HG03060 (cell line): ENCODE results near the gene NRXN3.
"Not testable (repeated sequence)": the region's sequence is repeated elsewhere in the genome, so short reads cannot be mapped to it uniquely, and the experiment has no call there.

Experiments used
- ATAC-seq: cut with Tn5 transposase; IDR thresholded peaks from one replicate; pipeline ENCODE4 v1.9.1; 2021; ENCODE audit warnings: low read depth, moderate number of reproducible peaks; ENCODE audit not compliant: unreplicated experiment

The NRXN3 gene

DNA sequence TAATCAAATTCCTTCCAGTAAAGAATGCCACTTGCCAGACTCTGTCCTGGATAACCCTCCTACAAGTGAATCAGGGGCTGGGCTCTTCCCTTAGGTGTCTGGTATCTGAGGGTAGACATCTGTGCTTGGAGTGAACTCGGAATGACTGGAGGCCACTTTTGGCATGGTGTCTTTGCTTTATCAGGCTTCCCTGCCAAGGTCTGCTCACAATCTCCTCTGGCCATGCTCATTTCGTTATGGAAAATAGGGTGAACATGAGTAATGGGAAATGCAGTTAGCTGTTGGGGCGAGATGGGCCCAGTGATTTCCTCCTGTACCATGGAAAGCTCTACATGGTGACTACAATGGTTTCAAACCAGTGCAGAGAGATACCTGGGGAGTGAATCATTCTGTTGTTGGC lies 212.9 kb downstream of the NRXN3 start:
- no peak for ATAC-seq

DNA sequence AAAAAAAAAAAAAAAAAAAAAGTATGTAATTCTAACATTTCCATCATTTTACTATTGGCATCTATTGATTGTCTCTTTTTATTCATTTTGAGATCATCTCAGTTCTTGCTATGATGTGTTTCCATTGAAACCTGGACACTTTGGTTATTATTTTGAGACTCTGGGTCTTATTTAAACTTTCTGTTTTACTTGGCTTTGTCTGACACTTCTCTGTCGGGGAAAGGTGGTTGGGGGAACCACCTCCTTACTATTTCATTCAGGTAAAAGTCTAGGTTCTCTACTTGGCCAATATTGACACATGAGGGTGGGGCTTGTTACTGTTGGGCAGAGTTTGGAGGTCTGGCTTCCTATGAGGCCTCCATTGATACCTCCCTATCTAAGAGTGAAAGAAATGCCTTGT lies 228.0 kb downstream of the NRXN3 start:
- no peak for ATAC-seq

DNA sequence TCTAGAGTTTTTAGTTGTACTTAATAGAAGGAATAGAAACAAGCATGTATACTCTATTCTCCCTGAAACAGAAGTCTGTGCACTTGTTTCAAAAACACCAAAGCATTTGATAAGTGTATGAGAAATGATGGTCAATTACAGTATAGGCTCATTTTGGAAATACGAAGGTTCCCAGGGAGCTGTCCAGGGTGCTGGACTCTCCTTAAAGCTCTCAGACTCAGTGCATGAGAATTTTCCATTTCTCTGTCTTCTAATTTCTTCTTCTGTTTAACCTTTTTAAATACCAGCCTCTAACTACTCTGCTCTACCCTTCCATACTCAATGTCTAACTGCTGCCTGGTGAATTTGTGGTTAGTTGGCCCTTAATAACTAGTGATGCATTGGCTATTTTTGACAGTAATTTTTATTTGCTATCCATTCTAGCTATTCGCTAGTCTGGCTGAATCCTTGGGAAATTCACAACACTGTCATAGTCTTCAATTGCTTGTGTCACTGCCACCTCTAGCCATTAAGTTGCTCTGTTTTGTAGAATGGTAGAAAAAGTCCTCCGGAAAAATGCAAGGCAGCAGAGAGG lies 229.2 kb downstream of the NRXN3 start:
- ATAC-seq: no peak

DNA sequence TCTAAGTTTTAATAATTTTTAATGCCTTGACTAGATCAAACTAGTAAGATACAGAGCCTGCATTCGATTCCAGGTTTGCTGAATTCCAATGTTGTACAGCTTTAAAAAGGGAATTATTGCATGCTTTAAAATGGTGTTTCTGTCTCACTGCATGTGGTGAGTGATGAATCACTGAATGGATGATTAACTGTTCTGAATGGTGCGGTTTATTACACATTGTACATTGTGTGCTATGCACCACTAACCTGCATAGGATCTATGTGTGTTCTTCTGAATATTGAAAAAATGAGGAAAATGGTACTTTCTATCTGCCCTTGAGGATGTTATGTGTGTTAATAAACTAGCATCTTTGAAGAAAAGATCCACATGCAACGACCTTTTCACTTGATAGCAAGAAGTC lies 231.7 kb downstream of the NRXN3 start:
- no peak for ATAC-seq

DNA sequence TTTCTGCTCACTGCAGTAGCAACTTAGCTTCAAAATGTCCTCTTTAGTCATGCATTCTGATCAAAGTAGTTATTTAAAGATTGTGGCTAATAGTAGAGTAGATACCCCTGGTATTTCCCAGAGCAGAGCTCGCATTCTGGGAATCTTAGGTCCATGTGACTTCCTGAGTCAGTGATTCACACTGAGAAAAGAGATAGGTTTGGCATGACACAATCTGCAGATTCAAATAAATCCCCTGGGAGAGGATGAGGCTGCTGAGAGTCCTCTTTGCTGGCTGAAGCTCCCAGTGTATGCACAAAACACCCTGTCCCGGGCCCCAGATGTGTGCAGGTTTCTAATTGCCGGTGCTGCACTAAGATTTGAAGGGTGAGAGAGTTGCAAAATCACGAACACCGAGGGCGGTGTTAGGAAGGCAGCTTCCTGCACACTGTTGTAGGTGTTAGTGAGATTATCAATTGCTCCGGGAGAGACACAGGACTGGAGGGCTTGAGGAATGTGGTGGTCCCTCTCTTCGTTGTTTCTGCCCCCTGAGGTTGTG lies 233.2 kb downstream of the NRXN3 start:
- peak; percentile 77 for ATAC-seq

DNA sequence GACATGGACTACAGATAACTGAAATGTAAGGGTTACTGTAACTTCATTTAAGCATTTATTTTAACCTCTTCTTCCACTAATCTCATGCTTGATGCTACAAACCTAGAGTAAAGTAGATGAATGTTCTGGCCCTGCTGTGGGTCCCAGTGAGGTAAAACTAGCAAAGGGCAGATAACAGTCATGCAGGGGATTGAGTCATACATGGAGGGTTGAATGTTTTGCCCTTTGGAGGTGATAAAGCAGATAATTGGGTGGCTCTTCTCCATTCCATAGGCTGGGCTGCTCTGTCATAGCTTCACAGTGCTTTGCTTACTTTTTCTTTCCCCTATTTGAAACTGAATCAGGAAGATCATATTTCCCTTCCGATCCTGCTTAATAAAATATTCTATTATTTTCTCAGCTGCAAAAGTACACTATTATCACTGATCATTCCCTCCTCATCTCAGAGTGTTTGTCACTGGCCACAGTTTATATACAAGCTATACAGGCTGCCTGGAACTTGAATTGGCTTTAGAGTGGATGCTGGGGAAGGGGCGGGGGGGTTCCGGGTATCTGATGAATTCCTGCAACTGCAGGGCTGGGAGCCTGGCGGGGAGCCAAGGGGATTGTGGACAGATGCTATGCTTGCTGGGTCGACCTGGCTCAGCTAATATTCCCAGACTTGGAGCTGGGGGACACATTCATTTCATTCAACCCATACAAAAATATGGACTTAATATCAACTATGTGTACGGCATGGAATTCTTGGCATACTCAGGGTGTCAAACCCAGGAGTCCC lies 235.1 kb downstream of the NRXN3 start:
- ATAC-seq: no peak

DNA sequence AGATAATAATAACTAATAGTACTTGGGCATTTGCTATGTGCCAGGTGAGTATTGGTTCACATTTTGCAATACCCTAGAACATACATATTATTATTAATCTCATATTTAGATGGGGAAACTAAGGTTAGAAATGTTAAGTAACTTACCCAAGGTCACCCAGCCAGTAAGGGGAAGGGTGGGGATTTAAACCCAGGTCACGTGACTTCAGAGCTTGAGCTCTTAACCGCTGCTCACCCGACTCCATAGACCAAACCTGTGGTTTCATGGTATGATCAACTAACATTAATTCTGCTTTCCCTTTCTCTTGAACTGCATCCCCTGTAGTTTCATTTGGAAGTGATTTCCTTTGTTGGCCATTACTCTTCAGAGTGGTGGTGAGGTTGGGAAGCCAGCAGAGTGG lies 242.3 kb downstream of the NRXN3 start:
- ATAC-seq: no peak

DNA sequence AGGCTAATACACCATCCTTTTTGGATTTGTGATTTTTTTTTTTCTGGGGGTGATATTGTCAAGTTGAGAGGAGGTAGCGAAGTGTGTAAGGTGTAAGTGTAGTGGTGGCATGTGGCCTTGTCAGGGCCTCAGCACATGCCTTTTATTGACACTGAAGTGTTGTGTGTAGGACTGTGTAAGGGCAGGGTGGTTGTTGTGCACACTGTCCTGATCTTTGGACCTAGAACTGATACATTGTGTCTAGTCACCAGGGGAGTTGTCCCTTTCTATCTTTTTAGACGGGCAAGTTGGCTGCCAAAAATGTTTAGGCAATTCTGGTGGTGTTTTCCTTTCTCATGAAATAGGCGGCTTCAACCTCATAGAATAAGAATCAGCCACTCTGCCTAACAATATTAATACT lies 244.0 kb downstream of the NRXN3 start:
- ATAC-seq: no peak

DNA sequence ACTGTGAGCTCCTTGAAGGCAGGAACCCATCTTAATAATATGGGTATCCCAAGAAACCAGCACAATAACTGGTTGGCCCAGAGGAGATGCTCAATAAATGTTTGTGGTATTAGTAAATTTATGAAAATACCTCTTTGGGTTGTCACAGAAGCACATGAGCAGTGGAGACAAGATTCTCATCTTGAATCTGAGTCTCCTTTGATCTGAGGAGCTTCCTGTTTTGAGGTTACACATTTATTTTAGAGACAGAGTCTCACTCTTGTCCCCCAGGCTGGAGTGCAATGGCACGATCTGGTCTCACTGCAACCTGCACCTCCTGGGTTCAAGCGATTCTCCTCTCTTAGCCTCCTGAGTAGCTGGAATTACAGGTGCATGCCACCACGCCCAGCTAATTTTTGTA lies 247.4 kb downstream of the NRXN3 start:
- ATAC-seq: no peak

DNA sequence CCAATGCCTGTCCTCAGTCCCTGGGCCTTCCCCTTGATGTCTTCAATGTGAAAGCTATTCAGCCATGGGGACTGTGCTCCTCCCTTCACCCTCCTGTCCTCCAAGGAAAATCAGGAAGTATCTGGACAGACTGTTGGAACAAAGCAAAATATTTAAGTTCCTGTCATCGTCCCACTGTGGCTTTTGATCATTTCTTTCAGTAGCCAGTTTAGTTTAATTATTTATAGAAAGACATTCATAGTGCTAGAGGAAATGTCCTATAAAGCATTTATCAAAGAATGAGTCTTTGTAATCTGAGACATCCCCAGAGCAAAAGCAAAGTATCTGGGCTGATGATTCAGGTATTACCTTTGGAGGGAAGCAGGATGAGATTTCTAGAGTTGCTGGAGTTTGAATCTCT lies 254.1 kb downstream of the NRXN3 start:
- no peak for ATAC-seq

DNA sequence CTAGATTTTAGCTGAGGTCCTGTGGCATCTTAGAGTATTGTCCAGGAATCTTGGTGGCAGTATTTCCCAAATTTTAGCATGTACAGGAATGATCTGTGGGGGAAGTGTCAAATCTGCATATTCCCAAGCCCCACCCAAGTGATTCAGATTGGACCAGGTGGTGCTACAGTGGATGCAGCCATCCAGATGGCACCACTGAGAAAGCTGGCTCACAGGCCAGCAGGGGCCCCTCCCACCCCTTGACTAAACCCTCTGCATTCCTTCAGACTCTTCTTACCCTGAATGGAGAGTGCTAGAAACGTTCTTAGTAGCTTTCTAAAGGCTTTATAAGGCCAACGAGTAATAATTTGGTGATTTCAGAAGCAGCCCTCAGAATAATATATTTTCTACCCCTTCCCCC lies 255.2 kb downstream of the NRXN3 start:
- no peak for ATAC-seq

DNA sequence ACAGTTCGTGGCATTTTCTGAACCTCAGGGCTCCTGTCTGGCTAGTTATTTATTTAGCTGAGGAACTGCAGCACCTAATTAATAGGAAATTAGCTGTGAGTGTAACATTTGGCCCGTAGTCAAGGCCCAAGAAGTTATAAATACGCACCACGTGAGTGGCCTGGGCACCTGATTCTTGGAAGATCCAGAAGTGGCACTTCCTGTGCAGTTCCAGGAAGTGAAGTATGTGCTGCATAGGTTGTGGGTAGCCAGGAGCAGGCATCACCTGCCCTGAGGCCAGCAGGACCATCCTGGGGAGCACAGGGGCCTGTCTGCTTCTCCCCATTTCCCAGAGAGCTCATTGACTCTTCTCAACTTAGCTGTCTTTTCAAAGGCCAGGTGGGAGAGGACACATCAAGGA lies 255.6 kb downstream of the NRXN3 start:
- no peak for ATAC-seq

DNA sequence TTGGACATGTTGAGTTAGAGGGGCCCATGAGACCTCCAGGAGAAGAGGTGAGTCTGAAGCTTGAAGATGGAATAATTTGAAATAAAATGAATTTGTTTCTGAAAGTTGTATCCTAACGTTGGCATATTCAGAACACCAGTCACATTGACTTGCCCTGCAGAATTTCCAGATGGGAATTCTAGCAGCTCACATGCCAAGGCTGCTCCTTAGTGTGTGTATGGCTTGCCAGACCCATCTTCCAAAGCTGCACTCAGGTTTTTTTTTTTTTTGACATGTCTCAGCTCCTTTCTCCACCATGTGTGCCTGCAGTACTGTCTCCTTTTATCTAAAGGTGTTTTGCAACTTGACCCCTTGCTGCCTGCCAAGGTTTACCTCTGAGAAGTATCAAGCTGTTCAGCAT lies 261.9 kb downstream of the NRXN3 start:
- ATAC-seq: no peak

DNA sequence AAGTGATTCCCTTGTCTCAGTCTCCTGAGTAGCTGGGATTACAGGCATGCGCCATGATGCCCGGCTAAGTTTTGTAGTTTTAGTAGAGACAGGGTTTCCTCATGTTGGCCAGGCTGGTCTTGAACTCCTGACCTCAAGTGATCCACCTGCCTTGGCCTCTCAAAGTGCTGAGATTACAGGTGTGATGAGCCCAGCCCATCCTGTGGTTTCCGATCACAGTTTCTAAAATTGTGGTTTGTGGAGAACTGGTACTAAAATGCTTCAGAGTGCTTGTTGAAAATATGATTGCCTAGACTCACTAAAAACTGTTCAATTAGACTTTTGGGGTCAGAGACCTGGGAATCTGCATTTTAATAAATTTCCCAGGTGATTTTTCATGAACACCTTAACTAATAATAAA lies 267.3 kb downstream of the NRXN3 start:
- not testable (repeated sequence) for ATAC-seq

DNA sequence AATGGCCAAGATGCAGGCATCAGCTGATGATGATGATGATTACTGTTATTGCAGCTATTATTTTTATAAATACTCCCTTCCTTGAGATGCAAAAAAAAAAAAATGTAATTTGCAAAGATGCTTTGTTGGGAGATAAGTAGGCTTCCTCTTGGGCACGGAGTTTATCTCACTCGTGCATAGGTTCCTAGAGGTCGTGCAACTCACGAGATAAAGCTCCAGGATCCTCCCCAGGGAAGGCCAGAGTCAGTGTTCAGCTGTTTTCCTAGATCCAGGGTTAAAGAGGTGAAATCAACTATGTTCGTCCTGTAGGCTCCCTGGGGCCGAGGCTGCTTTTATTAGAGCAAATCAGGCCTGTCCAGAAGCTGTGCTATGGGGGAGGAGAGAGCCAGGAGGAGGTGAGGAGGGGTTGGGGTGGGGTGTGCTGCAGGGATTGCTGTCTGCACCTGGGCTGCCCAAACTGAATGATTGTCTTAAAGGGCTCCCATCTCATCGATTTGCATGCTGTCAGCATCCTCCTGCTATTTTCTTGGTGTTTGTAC lies 270.3 kb downstream of the NRXN3 start:
- ATAC-seq: no peak

DNA sequence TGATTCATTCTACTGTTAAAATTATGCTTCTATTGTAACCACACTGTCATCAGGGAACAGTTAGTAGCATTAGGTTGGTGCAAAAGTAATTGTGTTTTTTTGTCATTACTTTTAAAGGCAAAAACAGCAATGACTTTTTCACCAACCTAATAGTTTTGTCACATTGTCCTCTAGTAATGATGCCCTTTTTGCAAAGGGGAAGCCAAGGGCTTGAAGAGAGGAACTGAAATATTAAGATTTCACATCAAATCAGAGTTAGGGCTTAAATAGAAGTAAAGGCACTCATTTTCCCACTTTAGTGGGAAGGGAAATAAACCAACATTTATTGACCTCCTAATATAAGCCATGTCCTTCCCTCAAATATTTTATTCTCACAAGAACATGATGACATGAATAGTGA lies 273.7 kb downstream of the NRXN3 start:
- ATAC-seq: no peak

DNA sequence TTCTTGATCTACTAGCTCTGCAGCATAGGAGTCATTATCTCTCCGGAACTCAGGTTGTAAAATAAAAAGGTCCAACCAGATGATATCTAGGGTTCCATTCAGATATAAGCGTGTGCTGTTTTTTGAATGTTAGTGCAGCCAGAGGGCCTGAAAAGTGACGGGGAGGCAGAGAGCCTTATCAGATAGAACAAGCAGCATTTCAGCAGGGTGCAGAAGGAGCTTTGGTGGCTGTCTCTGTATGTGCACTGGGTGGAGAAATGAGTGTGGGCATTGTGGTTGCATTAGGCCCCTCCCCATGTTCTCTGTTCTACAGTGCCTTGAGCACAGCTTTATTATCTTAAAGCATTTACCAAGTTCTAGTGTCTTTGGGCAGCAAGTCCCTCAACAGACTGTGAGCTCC lies 275.1 kb downstream of the NRXN3 start:
- no peak for ATAC-seq

DNA sequence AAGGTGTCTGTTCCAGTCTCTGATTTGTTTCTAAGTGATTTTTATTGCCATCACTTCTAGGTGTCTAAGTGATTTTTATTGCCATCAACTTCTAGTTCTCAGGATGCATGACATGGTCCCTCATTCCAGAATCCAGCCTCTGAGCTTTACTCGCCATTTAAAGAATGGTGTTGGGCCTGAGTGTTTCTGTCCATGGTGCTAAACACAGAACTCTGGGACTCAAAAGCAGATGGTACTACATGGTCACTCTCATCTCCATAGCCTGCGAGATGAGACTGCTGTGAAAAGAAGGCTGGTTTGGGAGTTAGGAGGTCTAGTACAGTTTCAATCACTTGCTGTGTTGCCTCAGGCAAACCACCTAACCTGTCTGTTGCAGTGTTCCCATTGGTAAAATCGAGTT lies 276.6 kb downstream of the NRXN3 start:
- no peak for ATAC-seq

DNA sequence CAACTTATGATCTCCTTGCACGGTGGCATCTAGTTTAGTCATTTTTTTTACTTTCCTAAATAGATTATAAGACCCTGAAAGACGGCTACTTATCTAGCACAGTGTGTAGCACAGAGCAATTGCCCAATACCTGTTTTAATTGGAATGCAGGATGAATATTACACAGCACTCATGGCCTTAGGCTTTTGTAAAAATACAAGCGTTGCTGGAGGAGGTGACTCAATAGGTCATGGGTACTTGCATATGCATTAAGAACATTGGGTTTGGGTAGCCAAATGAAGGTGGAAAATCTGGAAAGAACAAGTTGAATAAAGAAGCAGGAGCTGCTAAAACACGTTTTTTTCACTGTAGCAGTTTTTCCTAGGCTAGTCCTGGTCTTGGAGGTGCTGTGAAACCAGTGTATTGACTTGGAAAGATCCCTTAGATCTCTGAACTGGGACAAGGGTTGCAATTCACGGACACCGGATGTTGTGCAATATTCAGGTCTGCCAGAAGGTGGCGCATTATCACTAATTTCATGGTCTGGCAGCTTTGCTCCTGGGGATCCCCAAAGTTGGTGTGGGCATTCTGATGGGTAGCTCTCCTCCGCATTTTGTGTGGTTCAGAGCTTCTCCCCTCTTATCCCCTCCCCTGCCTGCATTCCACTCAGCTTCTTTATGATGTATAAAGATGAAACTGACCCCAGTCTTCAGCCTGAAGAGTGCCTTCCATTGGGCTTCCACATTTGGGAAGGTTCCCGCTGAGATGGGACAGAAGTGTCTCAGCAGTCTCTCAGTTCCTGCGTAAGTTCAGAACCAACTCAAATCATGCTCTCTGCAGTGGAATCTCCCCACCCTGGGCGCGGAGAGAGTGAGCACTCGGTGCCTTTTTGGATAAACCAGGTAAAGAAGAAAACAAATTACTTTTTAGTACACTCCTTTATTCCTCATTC lies 278.3 kb downstream of the NRXN3 start:
- peak; percentile 58 for ATAC-seq

DNA sequence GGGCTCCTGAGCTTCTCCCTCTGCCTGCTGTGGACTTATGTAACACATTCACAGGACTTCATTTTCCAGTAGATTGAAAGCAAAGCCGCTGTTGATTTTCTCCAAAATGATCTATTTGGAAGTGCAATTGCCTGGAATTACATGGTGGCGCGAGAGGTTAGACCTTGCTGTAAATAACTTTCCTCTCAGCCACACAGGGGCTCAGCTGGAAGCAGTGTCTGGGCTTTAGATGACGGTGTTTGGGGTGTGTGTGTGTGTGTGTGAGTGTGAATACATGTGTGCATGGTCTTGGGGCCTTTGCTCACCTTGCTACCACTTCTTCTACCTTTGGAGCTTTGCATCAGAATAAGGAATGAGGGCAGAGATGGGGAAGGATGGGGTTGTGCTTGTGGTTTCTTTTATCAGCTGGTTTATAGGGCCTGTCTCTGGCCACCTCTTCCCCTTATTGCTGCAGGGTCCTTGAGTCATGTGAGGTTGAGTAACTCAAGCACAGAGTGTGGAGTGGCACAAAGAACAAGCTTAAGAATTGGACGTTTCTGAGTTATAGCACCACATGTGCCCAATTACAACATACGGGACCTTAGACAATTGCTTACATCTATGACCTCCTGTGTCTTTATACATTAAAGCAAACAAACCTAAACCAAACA lies 280.6 kb downstream of the NRXN3 start:
- ATAC-seq: no peak
